Measurements from ENCODE around the gene DIPK1C. TPM values are rescaled to one million over a fixed set of nuclear protein-coding genes. Genes with fewer than 3 reads are reported as not detected.

DIPK1C gene
- total RNA-seq, 1 experiment from 2014 or later: not detected

GRCh38 chr18:74446178-74446577 lies 10.9 kb downstream of the DIPK1C start:
- Mint-ChIP-seq H3K27me3 (ENCODE audit: insufficient read depth, unreplicated experiment) (no peaks in the 10 kb centered on the region), H3K27ac (ENCODE audit: unreplicated experiment) (no peak overlapping the region), H3K4me1 (ENCODE audit: low read depth, unreplicated experiment) (no peaks in the 10 kb centered on the region), H3K36me3 (ENCODE audit: insufficient read depth, unreplicated experiment) (no peaks in the 10 kb centered on the region), H3K9me3 (ENCODE audit: unreplicated experiment) (no peaks in the 10 kb centered on the region), H3K4me3 (ENCODE audit: unreplicated experiment) (no peak overlapping the region)
- ChIA-PET CTCF (no interaction called here), POLR2A (no interaction called here)
- Histone ChIP-seq H3K9me3 (no peaks in the 10 kb centered on the region), H3K4me3 (ENCODE audit: low read depth, low read length) (no peak overlapping the region), H3K4me1 (peaks cover 3% of the 10 kb centered on the region; the same call in 1 of the 2 replicates), H3K27me3 (replicated peaks; ENCODE audit: control insufficient read depth, insufficient read depth, low read length) (no peaks in the 10 kb centered on the region), H3K36me3 (ENCODE audit: control insufficient read depth, insufficient read depth, low read length) (no peaks in the 10 kb centered on the region)
- no peak for DNase-seq
- no TSS peak for BruUV-seq (replicated peaks)
- intact Hi-C loops (cut with micrococcal nuclease; ENCODE audit: unreplicated experiment): no loop called here
- TF ChIP-seq CTCF (IDR thresholded peaks at IDR 0.05; ENCODE audit: insufficient read depth in 1 of 2, low read depth in 1 of 2, low read length in 1 of 2, severe bottlenecking in 1 of 2, unreplicated experiment in 1 of 2): no peak

GRCh38 chr18:74445585-74445984 lies 11.5 kb downstream of the DIPK1C start:
- Mint-ChIP-seq H3K9me3 (ENCODE audit: unreplicated experiment) (no peaks in the 10 kb centered on the region), H3K27me3 (ENCODE audit: insufficient read depth, unreplicated experiment) (no peaks in the 10 kb centered on the region), H3K4me3 (ENCODE audit: unreplicated experiment) (no peak overlapping the region), H3K27ac (ENCODE audit: unreplicated experiment) (no peak overlapping the region), H3K36me3 (ENCODE audit: insufficient read depth, unreplicated experiment) (no peaks in the 10 kb centered on the region), H3K4me1 (ENCODE audit: low read depth, unreplicated experiment) (no peaks in the 10 kb centered on the region)
- ChIA-PET CTCF (no interaction called here), POLR2A (no interaction called here)
- Histone ChIP-seq H3K27me3 (replicated peaks; ENCODE audit: control insufficient read depth, insufficient read depth, low read length) (no peaks in the 10 kb centered on the region), H3K9me3 (no peaks in the 10 kb centered on the region), H3K4me3 (ENCODE audit: low read depth, low read length) (no peak overlapping the region), H3K4me1 (no peaks in the 10 kb centered on the region), H3K36me3 (ENCODE audit: control insufficient read depth, insufficient read depth, low read length) (no peaks in the 10 kb centered on the region)
- intact Hi-C loops (cut with micrococcal nuclease; ENCODE audit: unreplicated experiment): no loop called here
- TF ChIP-seq CTCF (IDR thresholded peaks at IDR 0.05; ENCODE audit: insufficient read depth in 1 of 2, low read depth in 1 of 2, low read length in 1 of 2, severe bottlenecking in 1 of 2, unreplicated experiment in 1 of 2): no peak
- no TSS peak for BruUV-seq (replicated peaks)
- DNase-seq: no peak

GRCh38 chr18:74444104-74444503 lies 13.0 kb downstream of the DIPK1C start:
- no peak for TF ChIP-seq CTCF (IDR thresholded peaks at IDR 0.05; ENCODE audit: insufficient read depth in 1 of 2, low read depth in 1 of 2, low read length in 1 of 2, severe bottlenecking in 1 of 2, unreplicated experiment in 1 of 2)
- no peaks in the 10 kb centered on the region for H3K27me3 ChIP-seq (replicated peaks; ENCODE audit: control insufficient read depth, insufficient read depth, low read length)
- POLR2A ChIA-PET: no interaction called here
- CTCF ChIA-PET: no interaction called here
- Mint-ChIP-seq H3K36me3 (ENCODE audit: insufficient read depth, unreplicated experiment) (no peaks in the 10 kb centered on the region), H3K4me3 (ENCODE audit: unreplicated experiment) (no peak overlapping the region), H3K27me3 (ENCODE audit: insufficient read depth, unreplicated experiment) (no peaks in the 10 kb centered on the region), H3K27ac (ENCODE audit: unreplicated experiment) (no peak overlapping the region), H3K4me1 (ENCODE audit: low read depth, unreplicated experiment) (no peaks in the 10 kb centered on the region), H3K9me3 (ENCODE audit: unreplicated experiment) (no peaks in the 10 kb centered on the region)
- no peak overlapping the region for H3K4me3 ChIP-seq (ENCODE audit: low read depth, low read length)
- intact Hi-C loops (cut with micrococcal nuclease; ENCODE audit: unreplicated experiment): no loop called here
- H3K36me3 ChIP-seq (ENCODE audit: control insufficient read depth, insufficient read depth, low read length): no peaks in the 10 kb centered on the region
- no peaks in the 10 kb centered on the region for H3K4me1 ChIP-seq
- no peak for DNase-seq
- H3K9me3 ChIP-seq: no peaks in the 10 kb centered on the region
- no TSS peak for BruUV-seq (replicated peaks)
